Transverse colon (tissue), 4 donors: ENCODE measurements around the gene PSMD12.

ENCODE experiments used
- CTCF ChIP-seq, 5 experiments: fragments of 200-600 bp in 3 of 5; fragments of 450-650 bp in 2 of 5; sonication (generic) in 3 of 5; IDR thresholded peaks; 1 replicate in 2 of 5; 2 replicates in 3 of 5; pipeline ENCODE4 v1.5.1; 2016 to 2017; ENCODE audit warnings: antibody characterized with exemption in 5 of 5, inconsistent platforms in 3 of 5, mild to moderate bottlenecking in 2 of 5, moderate library complexity in 1 of 5
- EP300 ChIP-seq: sonication (generic); formaldehyde crosslinking; IDR thresholded peaks from one replicate; pipeline ENCODE4 v1.6.1; 2017; ENCODE audit warnings: antibody characterized with exemption, low read depth
- POLR2A ChIP-seq: fragments of 450-650 bp; IDR thresholded peaks from one replicate; pipeline ENCODE4 v1.6.1; 2016; ENCODE audit warnings: antibody characterized with exemption, mild to moderate bottlenecking, moderate library complexity
- POLR2AphosphoS5 ChIP-seq, 3 donors: sonication (generic); formaldehyde crosslinking; IDR thresholded peaks; one replicate each; pipeline ENCODE4 v1.6.1; 2016; ENCODE audit warnings: antibody characterized with exemption in 3 of 3

- TF ChIP-seq CTCF (IDR thresholded peaks at IDR 0.05) (no peak), POLR2AphosphoS5 (IDR thresholded peaks at IDR 0.05) (no peak), POLR2A (no peak), EP300 (no peak)
Measured at GRCh38 chr17:67335245-67335835, 31.0 kb downstream of the PSMD12 start.
